ENCODE results near the gene PCDHB13.
"Not testable (repeated sequence)": the region's sequence is repeated elsewhere in the genome, so short reads cannot be mapped to it uniquely, and the experiment has no call there.

DNA sequence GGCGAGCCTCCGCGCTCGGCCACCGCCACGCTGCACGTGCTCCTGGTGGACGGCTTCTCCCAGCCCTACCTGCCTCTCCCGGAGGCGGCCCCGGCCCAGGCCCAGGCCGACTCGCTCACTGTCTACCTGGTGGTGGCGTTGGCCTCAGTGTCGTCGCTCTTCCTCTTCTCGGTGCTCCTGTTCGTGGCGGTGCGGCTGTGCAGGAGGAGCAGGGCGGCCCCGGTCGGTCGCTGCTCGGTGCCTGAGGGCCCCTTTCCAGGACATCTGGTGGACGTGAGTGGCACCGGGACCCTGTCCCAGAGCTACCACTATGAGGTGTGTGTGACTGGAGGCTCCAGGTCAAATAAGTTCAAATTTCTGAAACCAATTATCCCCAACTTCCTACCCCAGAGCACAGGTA lies 2.9 kb upstream of the PCDHB13 start:
- not testable (repeated sequence) for TF ChIP-seq EZH2 (IDR thresholded peaks at IDR 0.05); POLR2AphosphoS5 (IDR thresholded peaks at IDR 0.05; ENCODE audit: borderline replicate concordance, low read depth, low read length)
